ENCODE data around the gene KPNA6.

DNA sequence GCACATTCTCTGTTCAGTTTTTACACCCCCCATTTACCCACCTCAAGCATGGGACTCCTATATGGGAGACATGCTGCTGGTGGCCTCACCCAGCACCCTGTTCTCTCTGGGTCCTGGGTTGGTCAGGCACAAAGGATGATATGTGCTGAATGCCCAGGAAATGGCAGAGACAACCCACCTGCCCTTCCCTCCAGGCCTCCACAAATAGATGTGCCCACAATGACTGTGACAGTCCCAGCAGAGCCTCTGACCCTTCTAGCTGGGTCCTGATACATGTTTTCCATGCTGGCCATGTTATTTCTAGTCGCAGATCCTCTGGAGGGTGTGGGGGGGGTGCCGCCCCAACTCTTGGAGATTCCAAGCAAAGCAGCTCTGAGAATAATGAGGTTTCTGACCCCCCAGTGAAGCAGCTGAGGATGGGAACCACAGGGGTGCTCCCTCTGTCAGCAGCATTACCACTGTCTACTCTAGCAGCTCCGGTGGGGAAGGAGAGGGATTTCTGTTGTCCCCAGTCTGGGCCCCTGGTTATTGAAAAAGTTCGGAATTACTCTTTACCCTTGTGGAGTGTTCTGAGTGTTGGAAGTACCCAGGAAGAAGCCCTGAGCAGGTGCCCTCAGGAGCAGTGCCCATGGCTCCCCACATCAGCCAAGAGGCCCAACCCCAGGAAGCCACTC is 91.3 kb downstream of the KPNA6 start:
- no peak for TF ChIP-seq SP1 (CRISPR knock-in tag; conservative IDR thresholded peaks at IDR 0.05)
- no peak for TF ChIP-seq ZNF232 (CRISPR knock-in tag; IDR thresholded peaks at IDR 0.05)
- TF ChIP-seq CTCF (IDR thresholded peaks at IDR 0.05) = no peak
- TF ChIP-seq ATF6 (CRISPR knock-in tag; IDR thresholded peaks at IDR 0.05) = no peak
- no peak for TF ChIP-seq ESRRA (CRISPR knock-in tag; IDR thresholded peaks at IDR 0.05; ENCODE audit: borderline replicate concordance)
- no peak for TF ChIP-seq ATF2 (CRISPR knock-in tag; IDR thresholded peaks at IDR 0.05; ENCODE audit: borderline replicate concordance, low read depth)
- no peak for TF ChIP-seq ZNF121 (CRISPR knock-in tag; IDR thresholded peaks at IDR 0.05)
- no peak for TF ChIP-seq CBFB (CRISPR knock-in tag; IDR thresholded peaks at IDR 0.05; ENCODE audit: low read depth)
- TF ChIP-seq, protein P1, sequence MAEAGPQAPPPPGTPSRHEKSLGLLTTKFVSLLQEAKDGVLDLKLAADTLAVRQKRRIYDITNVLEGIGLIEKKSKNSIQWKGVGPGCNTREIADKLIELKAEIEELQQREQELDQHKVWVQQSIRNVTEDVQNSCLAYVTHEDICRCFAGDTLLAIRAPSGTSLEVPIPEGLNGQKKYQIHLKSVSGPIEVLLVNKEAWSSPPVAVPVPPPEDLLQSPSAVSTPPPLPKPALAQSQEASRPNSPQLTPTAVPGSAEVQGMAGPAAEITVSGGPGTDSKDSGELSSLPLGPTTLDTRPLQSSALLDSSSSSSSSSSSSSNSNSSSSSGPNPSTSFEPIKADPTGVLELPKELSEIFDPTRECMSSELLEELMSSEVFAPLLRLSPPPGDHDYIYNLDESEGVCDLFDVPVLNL (CRISPR knock-in tag; IDR thresholded peaks at IDR 0.05; ENCODE audit: borderline replicate concordance, low read depth) = no peak

All from WTC11 (cell line).